MCF 10A (cell line): ENCODE results near the gene C6orf120. TPM values are rescaled to one million over a fixed set of nuclear protein-coding genes. Genes with fewer than 3 reads are reported as not detected.
A peak's percentile ranks its signal among the peaks of the same experiment; 100 is the strongest.

ENCODE experiments used
- BruUV-seq: library from RNA; stranded (reverse); fragments of 400-500 nt; replicated peaks from 2 replicates; lab custom pipeline; 2021; lab: Mats Ljungman, UMichigan
- CTCF ChIA-PET: fragments of 300-600 bp; sonication (Branson Sonifier 250); formaldehyde crosslinking; extraction: SDS; loops from one replicate; lab custom pipeline; 2021; ENCODE audit warnings: antibody characterized with exemption, inconsistent platforms; lab: Yijun Ruan, JAX
- POLR2A ChIA-PET: fragments of 300-600, 350-650 bp; sonication (Branson Sonifier 250); formaldehyde crosslinking; extraction: SDS; loops from one replicate; lab custom pipeline; 2020; ENCODE audit warnings: antibody characterized with exemption, inconsistent platforms; lab: Yijun Ruan, JAX
- DNase-seq: peaks from one replicate; pipeline ENCODE4 v3.0.0-alpha.2; 2018; ENCODE audit not compliant: unreplicated experiment
- H3K27ac Mint-ChIP-seq: one replicate; pipeline ENCODE4 v1.8.0; 2022; ENCODE audit warnings: mild to moderate bottlenecking, low read depth, mixed read lengths; ENCODE audit not compliant: unreplicated experiment
- H3K27me3 Mint-ChIP-seq: one replicate; pipeline ENCODE4 v1.8.0; 2022; ENCODE audit warnings: mixed read lengths; ENCODE audit not compliant: insufficient read depth, unreplicated experiment
- H3K36me3 Mint-ChIP-seq: one replicate; pipeline ENCODE4 v1.8.0; 2022; ENCODE audit warnings: mild to moderate bottlenecking, moderate library complexity, mixed read lengths; ENCODE audit not compliant: insufficient read depth, unreplicated experiment
- H3K4me1 Mint-ChIP-seq: one replicate; pipeline ENCODE4 v1.8.0; 2022; ENCODE audit warnings: mixed read lengths; ENCODE audit not compliant: insufficient read depth, unreplicated experiment
- H3K4me3 Mint-ChIP-seq: one replicate; pipeline ENCODE4 v1.8.0; 2022; ENCODE audit warnings: mild to moderate bottlenecking, moderate library complexity, mixed read lengths; ENCODE audit not compliant: unreplicated experiment
- H3K9me3 Mint-ChIP-seq: one replicate; pipeline ENCODE4 v1.8.0; 2022; ENCODE audit warnings: mixed read lengths; ENCODE audit not compliant: unreplicated experiment
- CTCF ChIP-seq: fragments of 200-600 bp; IDR thresholded peaks from one replicate; pipeline ENCODE4 v1.8.0; 2022; ENCODE audit warnings: antibody characterized with exemption, mild to moderate bottlenecking; ENCODE audit not compliant: unreplicated experiment
- intact Hi-C: fragments of 100-400 bp; cut with micrococcal nuclease; formaldehyde crosslinking; loops from 2 replicates; pipeline ENCODE4 v1.14.1; 2022
- total RNA-seq: library from RNA; stranded (reverse); gene quantifications from 2 replicates; pipeline ENCODE4 v1.2.3, GENCODE V29; 2022

Gene C6orf120
- total RNA-seq, 1 experiment from 2014 or later, result 25.3 TPM

- Mint-ChIP-seq H3K4me3 (no peak overlapping the region), H3K9me3 (no peaks in the 10 kb centered on the region), H3K36me3 (no peaks in the 10 kb centered on the region), H3K4me1 (no peaks in the 10 kb centered on the region), H3K27ac (no peak overlapping the region), H3K27me3 (peaks cover 9% of the 10 kb centered on the region)
- TF ChIP-seq CTCF, result no peak
- no peak for DNase-seq
- POLR2A ChIA-PET, result interaction anchor here (1.2 to 1.8 kb wide), 2 partner anchors 9 to 10 kb away, joined by 5 to 9 read pairs; partner anchors contain the start of genes DYNLT2 and ERMARD
- intact Hi-C loops, result no loop called here
- no TSS peak for BruUV-seq
- CTCF ChIA-PET, result interaction anchor here (0.7 kb wide), 1 partner anchor 506 kb away, joined by 3 read pairs; no protein-coding TSS in a partner anchor
Measured at GRCh38 chr6:169741344-169741743, 39.4 kb downstream of the C6orf120 start.

GRCh38 chr6:169745405-169745804, 43.5 kb downstream of the C6orf120 start:
- ChIA-PET CTCF (no interaction called here), POLR2A (interaction anchor here (0.9 kb wide), 1 partner anchor 28 kb away, joined by 4 read pairs; no protein-coding TSS in a partner anchor)
- Mint-ChIP-seq H3K4me1 (peaks cover 6% of the 10 kb centered on the region), H3K36me3 (peaks cover 7% of the 10 kb centered on the region), H3K27me3 (no peaks in the 10 kb centered on the region), H3K9me3 (no peaks in the 10 kb centered on the region), H3K4me3 (no peak overlapping the region), H3K27ac (no peak overlapping the region)
- no TSS peak for BruUV-seq
- no peak for DNase-seq
- TF ChIP-seq CTCF, result no peak
- intact Hi-C loops, result no loop called here

- intact Hi-C loops, result no loop called here
- CTCF ChIA-PET, result interaction anchor here (0.7 kb wide), 1 partner anchor 559 kb away, joined by 3 read pairs; no protein-coding TSS in a partner anchor
- no peak for TF ChIP-seq CTCF
- POLR2A ChIA-PET, result interaction anchor here (0.9 to 9.2 kb wide), 3 partner anchors 12 to 23 kb away, joined by 3 to 73 read pairs (median 3); partner anchors contain the start of gene PHF10
- Mint-ChIP-seq H3K4me3 (no peak overlapping the region), H3K27me3 (no peaks in the 10 kb centered on the region), H3K27ac (no peak overlapping the region), H3K4me1 (peaks cover 6% of the 10 kb centered on the region), H3K9me3 (no peaks in the 10 kb centered on the region), H3K36me3 (peaks cover 15% of the 10 kb centered on the region)
- DNase-seq, result no peak
- BruUV-seq, result no TSS peak
Measured at GRCh38 chr6:169746556-169746955, 44.6 kb downstream of the C6orf120 start.

GRCh38 chr6:169751242-169752073, 49.5 kb downstream of the C6orf120 start, which contains the start of the genes DYNLT2 and ERMARD:
DYNLT2 (minus strand) TSS chr6:169751572; CDS start chr6:169751458, 114 bp downstream.
ERMARD (plus strand) TSS chr6:169751622; CDS start chr6:169751658, 36 bp downstream.
- Mint-ChIP-seq H3K36me3 (peaks cover 30% of the 10 kb centered on the region), H3K4me1 (peaks cover 17% of the 10 kb centered on the region), H3K9me3 (no peaks in the 10 kb centered on the region), H3K27me3 (no peaks in the 10 kb centered on the region), H3K27ac (peak within 1 kb of the TSS; percentile 100), H3K4me3 (peak within 1 kb of the TSS; percentile 100)
- TF ChIP-seq CTCF, result no peak
- peak; percentile 92 for DNase-seq
- ChIA-PET POLR2A (interaction anchor here (0.6 to 9.2 kb wide), 23 partner anchors 8 to 833 kb away, joined by 3 to 73 read pairs (median 5); partner anchors contain the start of genes C6orf120, PDCD2, PHF10 and PSMB1), CTCF (interaction anchor here (0.6 to 1.0 kb wide), 4 partner anchors 21 to 69 kb away, joined by 3 to 4 read pairs (median 3); no protein-coding TSS in a partner anchor)
- intact Hi-C loops, result loop anchor here (1.0 kb wide), 1 partner anchor 794 kb away; no protein-coding TSS in a partner anchor
- no TSS peak for BruUV-seq
